Measurements from ENCODE around the gene ARHGEF12.

The ARHGEF12 gene

DNA sequence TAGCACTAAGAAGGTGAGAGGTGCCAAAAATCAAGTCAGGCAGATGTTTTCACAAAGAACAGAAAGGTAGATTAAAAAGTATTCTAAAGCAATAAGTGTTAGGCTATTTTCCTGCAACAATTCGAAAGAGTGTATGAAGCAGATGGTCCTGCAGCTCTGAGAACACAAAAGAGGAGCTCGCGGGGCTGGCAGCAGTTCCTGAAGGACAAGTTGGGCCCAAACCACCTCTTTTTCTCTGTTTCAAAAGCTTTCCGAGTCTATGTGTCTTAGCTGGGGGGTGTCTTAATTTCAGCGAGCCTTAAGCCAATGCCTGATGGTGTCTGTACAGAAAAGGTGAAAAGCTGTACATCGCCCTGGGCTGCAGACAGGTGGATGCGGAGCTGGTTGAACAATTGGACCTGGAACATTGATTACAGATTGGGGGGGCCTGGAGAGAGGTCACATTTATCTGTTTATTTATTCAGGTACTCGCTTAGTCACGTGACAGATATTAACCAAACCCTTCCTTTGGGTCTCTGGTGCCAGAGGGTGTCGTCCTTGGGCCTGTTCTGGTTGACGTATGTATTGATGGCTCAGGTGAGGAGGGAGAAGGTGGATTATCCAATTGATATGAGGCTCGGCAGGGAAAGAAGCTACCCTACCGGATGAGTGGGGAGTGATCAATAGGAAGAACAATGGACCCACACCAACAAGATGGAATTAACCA, 200.0 kb downstream of the ARHGEF12 start:
- no peak for DNase-seq (ENCODE audit: low spot score)
- FAIRE-seq = no peak

DNA sequence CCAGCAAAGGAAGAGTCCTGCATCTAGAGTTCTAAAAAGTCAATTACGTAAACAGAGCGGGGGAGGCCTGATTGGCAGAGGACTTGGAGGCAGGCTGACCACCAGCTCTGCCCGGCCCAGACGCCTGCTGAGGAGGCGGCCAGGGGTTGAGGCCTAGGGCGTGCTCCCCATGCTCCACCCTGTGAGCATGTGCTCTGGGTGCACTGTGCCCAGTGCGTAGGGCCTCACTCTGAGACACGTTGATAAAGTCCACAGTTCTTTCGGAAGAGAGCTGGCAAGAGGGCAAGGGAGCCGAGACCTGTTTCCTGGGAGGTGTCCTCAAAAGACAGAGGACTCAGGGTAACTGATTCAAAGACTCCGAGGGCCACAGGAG, 200.6 kb downstream of the ARHGEF12 start:
- FAIRE-seq = no peak
- DNase-seq (ENCODE audit: low spot score) = no peak

DNA sequence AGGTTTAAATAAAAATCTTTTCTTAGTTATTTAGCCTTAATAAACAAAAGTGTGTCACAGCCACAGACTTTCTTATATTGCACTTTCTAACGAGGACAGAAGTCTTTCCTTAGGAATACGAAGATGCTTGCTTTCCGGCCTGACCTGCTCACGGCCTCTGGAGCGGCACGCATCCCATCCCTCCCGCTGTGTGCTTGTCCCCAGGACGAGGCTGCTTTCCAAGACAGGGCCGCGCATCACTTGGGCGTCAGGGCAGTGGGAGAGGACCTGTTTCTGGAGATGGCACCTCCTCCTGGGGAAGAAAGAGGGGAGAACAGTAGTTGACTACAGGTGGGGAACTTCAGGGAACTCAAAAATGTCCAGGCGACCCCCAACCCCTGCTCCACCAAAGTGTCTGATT, 201.8 kb downstream of the ARHGEF12 start:
- FAIRE-seq (no peak), DNase-seq (ENCODE audit: low spot score) (no peak)

DNA sequence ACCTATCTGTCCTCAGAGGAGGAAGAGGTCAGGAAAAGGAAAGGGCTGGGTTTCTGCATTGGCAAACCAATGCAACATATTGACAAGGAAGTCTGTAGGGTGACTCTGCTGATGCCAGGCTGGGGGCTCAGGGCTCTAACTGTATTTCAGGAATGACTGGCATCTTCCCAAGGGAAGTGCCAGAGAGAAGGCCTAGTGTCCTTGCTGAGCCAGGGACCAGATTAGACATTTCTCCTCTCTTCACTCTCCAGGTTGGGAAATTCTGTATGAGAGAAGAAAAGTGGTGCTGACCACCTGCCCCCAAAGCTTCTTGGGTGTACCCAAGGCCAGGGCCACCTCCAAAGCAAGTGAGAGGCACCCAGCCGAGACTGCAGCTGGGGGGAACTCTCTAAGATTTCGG, 202.5 kb downstream of the ARHGEF12 start:
- FAIRE-seq = no peak

More for the DNA sequence above, 202.5 kb downstream of the ARHGEF12 start:
- no peak for DNase-seq (ENCODE audit: low spot score)
